ENCODE measurements around the gene DGUOK. TPM values are rescaled to one million over a fixed set of nuclear protein-coding genes. Genes with fewer than 3 reads are reported as not detected.
"Not testable (repeated sequence)": the region's sequence is repeated elsewhere in the genome, so short reads cannot be mapped to it uniquely, and the experiment has no call there.

The DGUOK gene
- total RNA-seq, 1 experiment from 2014 or later, result 74.9 TPM

DNA sequence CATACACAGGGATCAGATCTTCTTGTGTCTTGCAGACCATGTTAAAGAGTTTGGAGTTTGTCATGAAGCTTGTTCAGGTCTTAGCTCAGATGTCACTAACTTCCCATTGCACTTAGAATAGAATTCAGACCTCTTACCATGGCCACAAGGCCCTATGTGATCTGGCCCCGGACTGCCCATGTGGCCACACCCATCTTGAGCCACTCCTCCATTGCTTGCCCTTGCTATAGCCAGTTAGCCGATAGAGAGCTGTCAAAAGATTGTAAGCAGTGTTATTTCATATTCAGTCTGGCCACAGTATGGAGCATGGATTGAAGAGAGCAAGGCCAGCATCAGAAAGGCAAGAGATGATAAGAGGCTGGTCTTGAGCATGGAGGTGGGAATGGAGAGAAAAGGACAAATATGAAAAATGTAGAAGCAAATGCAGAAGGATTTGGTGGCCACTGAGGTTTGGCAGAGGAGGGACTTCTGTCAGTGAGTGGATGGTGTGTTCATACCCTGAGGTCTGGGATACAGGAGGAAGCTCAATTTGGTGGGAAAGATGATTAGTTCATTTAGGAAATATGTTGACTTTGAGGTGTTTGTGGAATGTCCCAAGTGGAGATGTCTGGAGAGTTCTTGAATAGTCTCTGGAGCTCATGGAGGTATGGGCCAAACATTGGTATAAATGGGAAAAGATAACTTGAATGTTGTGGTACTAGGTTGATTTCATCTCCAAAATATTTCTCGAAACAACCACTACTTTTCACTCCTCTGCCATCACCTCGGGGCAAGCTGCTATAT is 10.6 kb downstream of the DGUOK start:
- DNase-seq (ENCODE audit: low read depth, low spot score), result peak; percentile 27
- in situ Hi-C loops (cut with HindIII; ENCODE audit: low pct_unique_long_range_greater_than_20kb, low sequenced_read_pairs), result no loop called here

DNA sequence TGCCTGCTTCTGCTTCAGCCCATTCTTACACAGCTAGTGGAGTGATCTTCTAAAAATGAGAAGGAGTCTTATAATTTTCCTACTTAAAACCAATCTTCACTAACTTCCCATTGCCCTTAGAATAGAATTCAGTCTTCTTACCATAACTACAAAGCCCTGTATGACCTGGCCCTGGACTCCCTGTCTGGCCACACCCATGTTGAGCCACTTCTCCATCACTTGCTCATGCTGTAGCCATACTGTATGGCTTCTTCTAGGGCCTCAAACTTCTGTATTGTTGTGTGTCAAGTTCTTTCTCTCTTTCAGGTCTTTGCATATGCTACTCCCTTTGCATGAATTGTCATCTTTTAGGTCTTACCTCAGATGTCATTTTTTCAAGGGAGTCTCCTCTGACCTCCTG is 11.2 kb downstream of the DGUOK start:
- no peak for DNase-seq (ENCODE audit: low read depth, low spot score)
- in situ Hi-C loops (cut with HindIII; ENCODE audit: low pct_unique_long_range_greater_than_20kb, low sequenced_read_pairs), result no loop called here

DNA sequence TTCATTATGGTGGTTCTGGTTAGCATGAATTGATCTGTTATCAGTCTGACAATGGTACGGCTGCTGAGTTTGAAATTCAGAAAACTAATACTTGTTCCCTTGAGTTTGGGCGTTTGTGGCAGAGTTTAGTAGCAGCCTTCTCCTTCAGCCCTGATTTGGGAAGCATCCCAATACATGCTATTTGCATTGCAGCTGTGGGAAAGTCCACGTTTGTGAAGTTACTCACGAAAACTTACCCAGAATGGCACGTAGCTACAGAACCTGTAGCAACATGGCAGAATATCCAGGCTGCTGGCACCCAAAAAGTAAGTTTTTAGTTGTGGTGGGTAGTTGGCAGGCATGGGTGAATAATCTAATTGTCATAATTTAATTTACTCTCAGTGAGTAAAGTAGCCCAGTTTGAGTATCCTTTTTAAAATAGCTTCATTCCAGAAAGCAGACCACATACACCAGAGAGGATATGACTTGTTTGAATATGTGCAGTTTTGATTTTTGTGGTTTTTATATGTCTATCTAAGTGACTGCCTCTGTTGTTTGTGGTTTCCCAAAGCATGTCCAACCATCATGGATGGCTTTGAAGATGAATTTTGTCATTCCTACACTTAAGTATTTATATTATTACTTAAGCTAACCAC is 12.2 kb downstream of the DGUOK start:
- in situ Hi-C loops (cut with HindIII; ENCODE audit: low pct_unique_long_range_greater_than_20kb, low sequenced_read_pairs), result no loop called here
- no peak for DNase-seq (ENCODE audit: low read depth, low spot score)

DNA sequence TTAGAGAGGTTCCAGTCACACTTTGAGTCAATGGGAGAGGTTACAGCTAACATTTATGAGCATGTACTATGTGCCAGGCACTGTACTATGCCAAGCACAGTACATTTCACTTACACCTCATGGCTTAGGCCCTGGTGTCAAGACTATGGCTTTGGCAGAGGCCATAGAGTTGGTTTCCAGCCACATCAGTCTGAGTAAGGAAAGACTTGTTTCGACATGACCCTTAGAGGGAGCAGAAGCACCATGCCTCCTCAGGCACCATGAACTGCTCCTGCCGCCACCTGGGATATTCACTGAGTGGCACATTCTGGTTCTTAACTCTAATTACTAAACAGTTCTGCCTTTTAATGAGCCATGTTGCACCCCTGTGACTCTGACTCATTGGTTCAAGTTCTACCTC is 12.7 kb downstream of the DGUOK start:
- DNase-seq (ENCODE audit: low read depth, low spot score), result peak; percentile 50
- in situ Hi-C loops (cut with HindIII; ENCODE audit: low pct_unique_long_range_greater_than_20kb, low sequenced_read_pairs), result no loop called here

DNA sequence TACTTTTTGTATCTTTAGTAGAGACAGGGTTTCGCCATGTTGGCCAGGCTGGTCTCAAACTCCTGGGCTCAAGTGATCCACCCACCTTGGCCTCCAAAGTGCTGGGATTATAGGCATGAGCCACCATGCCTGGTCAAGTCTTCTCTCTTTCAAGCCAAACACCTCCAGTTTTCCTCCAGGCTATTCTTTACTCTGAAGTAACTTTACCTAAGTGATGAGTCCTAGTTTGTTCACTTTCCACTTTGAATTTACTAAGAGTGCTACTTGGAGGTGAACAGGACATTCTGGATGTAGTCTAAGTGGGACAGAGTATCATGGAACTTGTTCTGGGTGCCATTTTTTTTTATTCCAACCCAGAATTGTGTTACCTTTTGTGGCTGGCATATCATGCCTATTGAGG is 13.4 kb downstream of the DGUOK start:
- in situ Hi-C loops (cut with HindIII; ENCODE audit: low pct_unique_long_range_greater_than_20kb, low sequenced_read_pairs); DNase-seq (ENCODE audit: low read depth, low spot score): not testable (repeated sequence)

DNA sequence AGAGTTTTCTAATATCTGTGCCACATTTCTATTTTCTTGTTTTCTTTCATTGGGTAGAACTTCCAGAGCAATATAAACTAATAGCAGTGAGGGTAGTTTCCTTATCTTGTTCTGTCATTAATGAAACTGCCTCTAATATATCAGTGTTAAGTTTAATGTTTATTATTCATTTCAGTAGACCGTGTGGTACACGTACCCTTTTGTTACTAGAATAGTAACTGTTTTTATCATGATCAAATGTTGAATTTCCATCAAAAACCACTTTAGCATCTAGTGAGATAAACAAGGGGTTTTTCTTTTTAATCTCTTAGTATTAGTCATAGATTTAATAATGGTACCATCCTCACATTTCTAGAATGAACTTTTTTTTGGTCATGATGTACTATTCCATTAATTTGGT is 16.0 kb downstream of the DGUOK start:
- no peak for DNase-seq (ENCODE audit: low read depth, low spot score)
- in situ Hi-C loops (cut with HindIII; ENCODE audit: low pct_unique_long_range_greater_than_20kb, low sequenced_read_pairs), result no loop called here

DNA sequence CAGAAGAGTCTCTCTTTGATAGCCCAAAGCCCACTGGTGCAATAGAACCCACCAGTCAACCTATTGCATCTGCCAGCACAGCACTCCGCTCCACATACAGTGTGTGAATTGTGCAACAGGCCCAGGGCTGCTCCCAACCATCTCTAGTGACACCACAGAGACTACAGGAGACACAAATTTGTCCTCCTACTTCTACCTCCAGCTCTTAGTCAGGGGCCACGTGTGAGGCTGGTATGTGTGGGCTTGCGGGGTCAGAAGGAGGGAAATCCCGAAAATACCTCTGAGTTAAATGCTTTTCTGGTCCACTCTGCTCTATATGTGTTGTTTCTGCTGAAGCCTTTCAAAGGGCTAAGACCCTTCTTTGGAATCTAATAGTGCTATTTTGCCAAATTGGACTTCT is 18.0 kb downstream of the DGUOK start:
- no peak for DNase-seq (ENCODE audit: low read depth, low spot score)
- in situ Hi-C loops (cut with HindIII; ENCODE audit: low pct_unique_long_range_greater_than_20kb, low sequenced_read_pairs), result no loop called here

DNA sequence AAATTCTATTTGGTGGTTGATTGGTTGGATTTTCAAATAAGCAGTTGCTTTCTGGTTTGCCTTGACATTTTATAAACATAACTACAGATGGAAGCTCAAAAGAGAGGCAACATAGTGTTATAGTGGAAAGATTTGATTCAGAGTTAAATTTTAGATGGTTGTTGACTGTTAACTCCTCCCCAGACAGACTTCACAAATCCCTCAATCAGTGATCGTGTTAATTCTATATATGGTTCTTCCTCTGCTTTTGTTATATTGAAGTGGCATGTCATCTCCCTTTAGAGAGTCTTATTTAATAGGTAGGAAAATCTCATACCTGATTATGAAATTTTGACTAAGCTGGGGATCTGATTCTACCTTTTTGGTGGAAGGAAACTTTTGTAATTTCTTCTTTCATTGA is 19.5 kb downstream of the DGUOK start:
- in situ Hi-C loops (cut with HindIII; ENCODE audit: low pct_unique_long_range_greater_than_20kb, low sequenced_read_pairs), result no loop called here
- DNase-seq (ENCODE audit: low read depth, low spot score), result no peak

DNA sequence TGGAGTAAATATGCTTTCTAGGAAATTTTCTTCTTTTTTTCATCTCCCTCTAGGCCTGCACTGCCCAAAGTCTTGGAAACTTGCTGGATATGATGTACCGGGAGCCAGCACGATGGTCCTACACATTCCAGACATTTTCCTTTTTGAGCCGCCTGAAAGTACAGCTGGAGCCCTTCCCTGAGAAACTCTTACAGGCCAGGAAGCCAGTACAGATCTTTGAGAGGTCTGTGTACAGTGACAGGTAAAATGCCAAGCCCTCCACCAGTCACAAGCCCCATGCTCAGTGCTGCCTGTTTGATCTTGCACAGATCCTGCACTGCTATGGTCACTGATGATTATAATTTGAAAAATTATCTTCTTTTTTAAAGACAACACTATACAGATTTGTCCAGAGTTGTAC is 20.0 kb downstream of the DGUOK start:
- no peak for DNase-seq (ENCODE audit: low read depth, low spot score)
- in situ Hi-C loops (cut with HindIII; ENCODE audit: low pct_unique_long_range_greater_than_20kb, low sequenced_read_pairs), result no loop called here

DNA sequence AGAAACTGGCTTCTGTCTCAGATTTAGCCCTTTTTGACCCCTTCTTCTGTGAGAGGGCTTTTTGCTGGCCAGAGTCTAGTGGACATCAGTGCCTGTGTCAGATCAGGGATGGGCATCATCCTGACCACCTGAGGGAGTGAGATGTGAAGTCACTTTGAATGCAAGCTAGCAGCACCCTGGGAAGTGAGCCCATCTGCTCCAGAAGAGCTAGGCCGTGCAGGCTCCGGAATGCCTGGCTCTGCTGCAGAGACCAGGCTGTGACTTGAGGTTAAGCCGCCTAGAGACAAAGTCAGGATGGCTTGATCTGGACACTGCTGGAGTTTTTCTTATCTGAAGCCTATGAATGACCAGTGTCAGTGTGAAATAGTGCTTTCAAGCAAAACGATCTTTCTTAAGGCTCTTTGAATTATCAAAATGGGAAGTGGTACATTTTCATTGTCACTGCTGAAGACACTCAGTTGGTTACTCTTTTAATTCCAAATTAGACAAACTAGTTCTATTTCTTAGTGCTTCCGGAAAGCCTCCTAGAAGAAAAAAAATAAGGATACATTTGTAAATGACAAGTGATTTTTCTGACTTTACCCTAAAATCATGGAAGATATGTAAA is 20.8 kb downstream of the DGUOK start:
- in situ Hi-C loops (cut with HindIII; ENCODE audit: low pct_unique_long_range_greater_than_20kb, low sequenced_read_pairs), result no loop called here
- no peak for DNase-seq (ENCODE audit: low read depth, low spot score)

DNA sequence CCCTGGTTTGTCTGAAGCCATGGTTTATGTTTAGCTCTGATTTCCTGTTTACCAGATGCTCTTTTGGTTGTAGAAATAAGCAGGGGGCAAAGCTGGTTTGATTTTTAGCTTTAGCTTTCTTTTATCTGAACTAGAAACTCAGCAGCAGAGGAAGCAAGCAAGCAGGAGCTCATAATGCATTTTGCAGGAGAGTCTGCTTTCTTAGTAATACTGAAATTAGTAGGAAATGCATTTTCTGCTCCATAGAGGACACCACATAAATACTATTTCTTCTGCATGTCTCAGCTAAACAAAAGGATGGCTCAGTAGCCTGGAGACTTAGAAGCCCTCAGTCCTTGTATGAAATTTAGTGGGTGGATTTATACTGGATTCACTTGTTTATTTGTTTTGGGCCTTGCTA is 23.1 kb downstream of the DGUOK start:
- in situ Hi-C loops (cut with HindIII; ENCODE audit: low pct_unique_long_range_greater_than_20kb, low sequenced_read_pairs), result no loop called here
- no peak for DNase-seq (ENCODE audit: low read depth, low spot score)

DNA sequence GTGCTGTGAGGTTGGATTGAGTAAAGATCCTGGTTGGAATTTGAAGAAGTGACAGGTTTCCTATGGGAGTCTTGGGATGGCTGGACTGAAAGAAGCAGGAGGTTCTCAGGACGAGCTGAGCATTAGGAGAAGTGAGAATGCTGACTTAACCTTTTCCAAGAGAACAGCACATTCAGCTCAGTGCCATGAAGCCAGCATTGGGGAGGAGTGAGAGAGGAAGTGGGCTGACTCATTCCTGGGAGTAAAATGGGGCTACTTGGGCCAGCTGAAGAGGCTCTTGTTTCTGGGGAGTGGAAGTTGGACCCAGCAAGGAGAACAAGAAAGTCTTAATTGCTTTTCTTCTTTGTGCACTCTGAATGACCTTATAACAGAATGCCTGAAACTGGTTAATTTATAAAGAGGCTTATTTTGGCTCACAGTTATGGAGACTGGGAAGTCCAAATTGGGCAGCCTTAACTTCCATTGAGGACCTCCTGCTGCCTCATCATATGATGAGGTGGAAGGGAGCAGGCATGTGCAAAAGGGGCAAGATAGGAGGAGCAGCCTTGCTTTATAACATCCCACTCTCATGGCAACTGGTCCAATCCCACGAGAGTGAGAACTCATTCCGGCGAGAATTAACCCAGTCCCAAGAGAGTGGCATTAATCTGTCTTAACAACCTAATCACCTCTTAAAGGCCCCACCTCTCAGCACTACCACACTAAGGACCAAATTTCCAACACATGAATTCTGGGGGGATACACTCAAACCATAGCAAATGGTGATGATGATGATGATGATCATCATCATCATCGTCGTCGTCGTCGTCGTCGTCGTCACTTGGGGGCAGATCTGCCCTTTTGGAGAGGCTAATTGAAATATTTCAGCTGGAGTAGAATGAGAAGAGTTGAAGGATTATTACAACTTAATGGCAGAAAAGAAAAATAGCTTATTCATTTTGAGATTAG is 26.1 kb downstream of the DGUOK start:
- DNase-seq (ENCODE audit: low read depth, low spot score), result peak; percentile 68
- in situ Hi-C loops (cut with HindIII; ENCODE audit: low pct_unique_long_range_greater_than_20kb, low sequenced_read_pairs), result no loop called here

DNA sequence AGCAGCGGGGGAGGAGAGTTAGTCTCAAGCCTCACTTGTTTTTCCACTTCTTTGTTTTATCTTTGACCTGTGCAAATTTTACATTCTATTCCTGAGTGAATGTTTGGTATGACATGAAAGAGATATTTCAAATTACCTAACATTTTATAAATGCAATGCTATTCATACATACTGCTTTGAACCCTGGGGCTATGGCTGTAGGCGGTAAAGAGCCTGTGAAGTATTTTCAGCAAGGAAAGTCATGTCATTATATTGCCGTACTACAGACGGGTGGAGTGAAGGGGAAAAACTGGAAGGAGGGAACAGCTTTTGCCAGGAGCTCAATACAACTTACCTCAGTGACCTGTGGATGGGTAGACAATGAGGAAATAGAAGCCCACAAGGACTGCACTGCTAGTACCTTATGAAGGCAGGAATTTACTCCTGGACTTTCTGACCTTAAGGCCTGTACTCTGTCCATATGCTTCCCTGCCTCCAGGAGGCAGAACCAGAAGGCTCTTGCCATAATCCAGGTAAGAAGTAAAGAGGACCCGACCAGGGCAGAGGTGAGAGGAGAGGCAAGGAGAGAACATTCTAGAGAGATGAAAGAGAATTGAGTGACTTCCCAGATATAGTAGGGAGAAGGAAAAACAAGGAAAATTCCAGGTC is 29.7 kb downstream of the DGUOK start:
- DNase-seq (ENCODE audit: low read depth, low spot score), result no peak
- in situ Hi-C loops (cut with HindIII; ENCODE audit: low pct_unique_long_range_greater_than_20kb, low sequenced_read_pairs), result no loop called here

DNA sequence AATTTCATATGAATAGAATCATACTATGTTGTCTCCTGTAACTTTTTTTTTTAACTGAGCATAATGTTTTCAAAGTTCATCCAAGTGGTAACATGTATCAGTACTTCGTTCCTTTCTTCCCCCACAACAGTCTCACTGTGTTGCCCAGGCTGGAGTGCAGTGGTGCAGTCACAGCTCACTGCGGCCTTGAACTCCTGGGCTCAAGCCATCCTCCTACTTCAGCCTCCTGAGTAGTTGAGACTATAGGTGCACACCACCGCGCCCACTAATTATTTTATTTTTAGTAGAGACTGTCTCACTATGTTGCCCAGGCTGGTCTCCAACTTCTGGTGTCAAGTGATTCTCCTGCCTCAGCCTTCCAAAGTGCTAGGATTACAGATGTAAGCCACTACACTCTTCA is 34.6 kb downstream of the DGUOK start:
- no peak for DNase-seq (ENCODE audit: low read depth, low spot score)
- in situ Hi-C loops (cut with HindIII; ENCODE audit: low pct_unique_long_range_greater_than_20kb, low sequenced_read_pairs), result no loop called here

DNA sequence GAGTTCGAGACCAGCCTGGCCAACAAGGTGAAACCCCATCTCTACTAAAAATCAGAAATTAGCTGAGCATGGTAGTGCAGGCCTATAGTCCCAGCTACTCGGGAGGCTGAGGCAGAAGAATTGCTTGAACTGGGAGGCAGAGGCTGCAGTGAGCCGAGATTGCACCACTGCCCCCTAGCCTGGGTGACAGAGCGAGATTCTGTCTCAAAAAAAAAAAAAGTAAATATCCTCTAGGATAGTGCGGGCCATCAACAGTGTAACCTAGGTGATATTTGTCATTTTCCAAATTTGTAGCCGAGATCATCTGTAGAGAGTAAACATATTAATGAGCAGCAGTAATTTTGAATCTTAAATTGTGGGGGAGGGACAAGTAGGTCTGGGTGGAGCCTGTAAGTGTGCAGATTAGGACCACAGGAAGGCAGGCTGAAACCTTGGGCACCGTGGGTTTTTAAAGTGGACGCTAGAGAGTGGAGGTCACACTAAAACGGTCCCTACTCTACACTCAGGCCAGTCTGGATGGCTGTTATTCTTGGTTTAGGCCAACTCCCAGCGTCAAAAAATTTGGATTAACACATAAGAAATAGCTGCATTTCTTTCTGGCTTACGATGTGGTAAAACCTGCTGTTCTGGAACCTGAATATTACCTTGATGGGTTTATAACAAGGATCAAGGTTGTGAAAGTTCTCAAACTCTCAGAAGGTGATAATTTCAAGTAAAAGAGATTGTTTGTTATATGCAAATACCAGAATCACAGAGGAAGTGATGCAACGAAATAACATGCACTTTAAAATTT is 35.3 kb downstream of the DGUOK start:
- DNase-seq (ENCODE audit: low read depth, low spot score), result no peak
- in situ Hi-C loops (cut with HindIII; ENCODE audit: low pct_unique_long_range_greater_than_20kb, low sequenced_read_pairs), result no loop called here

DNA sequence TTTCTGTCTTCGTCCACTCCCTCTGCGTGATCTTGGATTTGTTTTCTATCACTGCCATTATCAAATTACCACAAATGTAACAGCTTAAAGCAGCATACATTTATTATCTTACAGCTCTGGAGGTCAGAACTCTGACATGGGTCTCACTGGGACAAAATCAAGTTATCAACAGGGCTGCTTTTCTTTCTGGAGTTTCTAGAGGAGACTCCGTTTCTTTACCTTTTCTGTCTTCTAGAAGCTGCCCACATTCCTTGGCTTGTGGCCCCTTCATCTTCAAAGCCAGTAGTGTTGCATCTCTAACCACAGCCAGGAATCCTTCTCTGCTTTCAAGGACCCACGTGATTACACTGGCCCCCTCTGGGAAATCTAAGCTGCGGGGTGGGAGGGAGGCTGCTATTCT is 36.1 kb downstream of the DGUOK start:
- in situ Hi-C loops (cut with HindIII; ENCODE audit: low pct_unique_long_range_greater_than_20kb, low sequenced_read_pairs), result no loop called here
- DNase-seq (ENCODE audit: low read depth, low spot score), result no peak
